ENCODE results near the gene DEFB127. TPM values are rescaled to one million over a fixed set of nuclear protein-coding genes. Genes with fewer than 3 reads are reported as not detected.
"Not testable (repeated sequence)": the region's sequence is repeated elsewhere in the genome, so short reads cannot be mapped to it uniquely, and the experiment has no call there.

DEFB127 gene
- total RNA-seq = not detected

DNA sequence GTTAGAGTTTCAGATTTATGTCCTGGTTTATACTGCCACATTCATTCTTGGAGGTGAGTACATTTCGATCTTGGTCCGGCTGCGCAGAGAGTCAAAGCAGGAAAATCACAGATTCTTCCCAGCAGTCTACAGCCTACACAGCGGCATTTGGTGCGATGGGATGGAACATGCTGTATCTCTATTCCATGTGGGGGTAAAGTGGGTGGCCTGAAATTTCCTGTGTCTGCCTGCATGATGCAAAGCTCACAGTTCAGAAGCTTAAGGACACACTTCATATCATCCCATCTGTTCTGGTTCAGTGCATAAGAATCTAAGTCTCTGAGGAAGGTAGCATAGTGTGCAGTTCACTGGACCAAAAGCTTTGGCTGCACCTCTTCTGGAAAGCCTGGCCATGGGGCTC lies at the start of gene DEFB127:
Gene DEFB127, plus strand, starts transcription at position 301 of the 400 bp plus-strand sequence. Its CDS starts 91 bp downstream, at position 392.
- Histone ChIP-seq H3K4me1 (ENCODE audit: insufficient read depth, low read length) (no peaks in the 10 kb centered on the region), H3K27me3 (ENCODE audit: insufficient read depth, low read length) (peaks cover 3% of the 10 kb centered on the region), H3K4me3 (ENCODE audit: low read length) (no peak within 1 kb of the TSS), H3K9me3 (ENCODE audit: low read depth, low read length) (no peaks in the 10 kb centered on the region)

DNA sequence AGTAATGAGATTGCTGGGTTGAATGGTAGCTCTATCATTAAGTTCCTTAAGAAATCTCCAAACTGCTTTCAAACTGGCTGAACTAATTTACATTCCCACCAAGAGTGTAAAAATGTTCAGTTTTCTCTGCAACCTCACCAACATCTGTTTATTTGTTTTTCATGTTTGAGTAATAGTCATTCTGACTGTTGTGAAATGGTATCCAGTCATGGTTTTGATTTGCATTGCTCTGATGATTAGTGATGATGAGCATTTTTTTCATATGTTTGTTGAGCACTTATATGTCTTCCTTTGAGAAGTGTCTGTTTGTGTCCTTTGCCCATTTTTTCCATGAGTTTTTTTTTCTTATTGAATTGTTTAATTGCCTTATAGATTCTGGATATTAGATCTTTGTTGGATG lies 44.9 kb upstream of the DEFB127 start:
- Histone ChIP-seq H3K9me3 (ENCODE audit: low read depth, low read length) (no peaks in the 10 kb centered on the region), H3K4me3 (ENCODE audit: low read length) (no peak overlapping the region), H3K4me1 (ENCODE audit: insufficient read depth, low read length) (no peaks in the 10 kb centered on the region), H3K27me3 (ENCODE audit: insufficient read depth, low read length) (peaks cover 17% of the 10 kb centered on the region)

DNA sequence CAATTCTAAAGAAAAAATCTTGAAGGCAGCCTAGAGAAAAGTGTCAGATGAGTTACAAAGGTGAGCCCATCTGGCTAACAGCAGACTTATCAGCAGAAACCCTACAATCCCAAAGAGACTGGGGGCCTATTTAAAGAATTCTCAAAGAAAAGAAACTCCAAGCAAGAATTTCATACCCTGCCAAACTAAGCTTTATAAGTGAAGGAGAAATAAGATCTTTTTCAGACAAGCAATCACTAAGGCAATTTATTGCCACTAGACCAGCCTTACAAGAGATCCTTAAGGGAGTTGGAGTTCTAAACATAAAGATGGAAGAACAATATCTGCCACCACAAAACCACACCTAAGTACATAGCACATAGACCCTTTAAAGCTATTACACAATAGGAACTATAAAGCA lies 39.7 kb upstream of the DEFB127 start:
- Histone ChIP-seq H3K27me3 (ENCODE audit: insufficient read depth, low read length) (peaks cover 28% of the 10 kb centered on the region), H3K4me1 (ENCODE audit: insufficient read depth, low read length) (no peaks in the 10 kb centered on the region), H3K4me3 (ENCODE audit: low read length) (no peak overlapping the region), H3K9me3 (ENCODE audit: low read depth, low read length) (no peaks in the 10 kb centered on the region)

GRCh38 chr20:129786-130323 lies 27.4 kb upstream of the DEFB127 start:
- not testable (repeated sequence) for H3K4me3 ChIP-seq (ENCODE audit: low read length); H3K27me3 ChIP-seq (ENCODE audit: insufficient read depth, low read length); H3K9me3 ChIP-seq (ENCODE audit: low read depth, low read length); H3K4me1 ChIP-seq (ENCODE audit: insufficient read depth, low read length)

DNA sequence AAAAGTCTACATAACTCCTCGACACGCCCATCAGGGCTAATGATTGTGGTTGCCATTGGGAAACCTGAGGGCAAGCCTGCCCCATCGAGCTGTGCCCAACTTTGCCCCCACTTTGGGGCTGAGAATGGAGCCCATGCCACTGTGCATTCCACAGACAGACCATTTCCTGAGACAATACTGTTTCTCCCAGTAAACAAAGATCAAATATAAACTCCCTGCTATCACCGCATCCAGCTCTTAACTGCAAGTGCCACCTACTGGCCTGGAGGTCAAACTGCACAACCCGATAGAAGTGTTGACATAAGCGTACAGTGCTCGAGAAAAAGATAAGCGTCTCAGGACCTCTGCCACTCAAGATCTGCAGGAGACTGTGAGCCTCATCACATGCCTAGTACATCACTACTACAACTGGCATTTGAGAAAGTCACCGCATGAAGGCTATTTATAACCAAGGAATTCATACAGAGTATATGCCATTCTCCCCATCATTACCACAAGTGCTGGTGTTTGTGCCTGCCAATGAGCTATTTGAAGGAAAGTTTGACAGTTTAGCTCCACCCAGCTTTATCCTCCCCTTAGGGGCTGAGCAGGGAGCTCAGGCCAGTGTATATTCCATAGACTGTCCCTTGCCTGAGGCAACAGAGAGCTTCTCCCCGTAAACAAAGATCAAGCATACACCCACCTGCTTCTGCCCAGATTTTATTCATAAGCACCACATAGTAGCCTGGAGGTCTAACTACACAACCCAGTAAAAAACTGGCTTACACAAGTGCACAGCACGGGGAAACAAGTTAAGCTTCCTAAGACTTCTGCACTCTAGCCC lies 19.4 kb upstream of the DEFB127 start:
- Histone ChIP-seq H3K9me3 (ENCODE audit: low read depth, low read length) (no peaks in the 10 kb centered on the region), H3K27me3 (ENCODE audit: insufficient read depth, low read length) (peaks cover 18% of the 10 kb centered on the region)

DNA sequence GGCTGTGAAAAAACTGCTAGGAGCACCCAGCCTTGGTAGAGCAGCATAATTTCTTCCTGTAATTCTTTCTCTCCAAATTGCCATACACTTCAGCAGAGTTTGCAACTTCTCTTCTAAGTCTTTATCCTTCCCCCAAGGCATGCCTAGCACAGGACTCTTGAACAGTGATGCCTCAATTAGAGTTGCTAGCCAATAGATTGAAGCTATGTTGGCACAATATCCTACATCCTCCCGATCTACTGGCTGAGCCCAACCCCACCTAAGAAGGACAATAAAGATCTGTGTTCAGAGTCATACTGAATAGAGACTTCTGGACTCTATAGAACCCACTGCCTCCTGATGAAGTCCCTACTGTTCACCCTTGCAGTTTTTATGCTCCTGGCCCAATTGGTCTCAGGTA lies 15.0 kb upstream of the DEFB127 start, which contains the start of gene DEFB126:
Gene DEFB126, plus strand, starts transcription at position 301 of the 400 bp plus-strand sequence. Its CDS starts 39 bp downstream, at position 340.
- H3K9me3 ChIP-seq (ENCODE audit: low read depth, low read length) = no peaks in the 10 kb centered on the region

More for the DNA sequence above, 19.4 kb upstream of the DEFB127 start:
- Histone ChIP-seq H3K4me1 (ENCODE audit: insufficient read depth, low read length) (no peaks in the 10 kb centered on the region), H3K4me3 (ENCODE audit: low read length) (no peak overlapping the region)

GRCh38 chr20:145877-146276 lies 11.4 kb upstream of the DEFB127 start:
- H3K9me3 ChIP-seq (ENCODE audit: low read depth, low read length) = no peaks in the 10 kb centered on the region
- peaks cover 27% of the 10 kb centered on the region for H3K27me3 ChIP-seq (ENCODE audit: insufficient read depth, low read length)

More for the DNA sequence above, 15.0 kb upstream of the DEFB127 start, which contains the start of gene DEFB126:
- H3K4me3 ChIP-seq (ENCODE audit: low read length) = no peak within 1 kb of the TSS
- H3K27me3 ChIP-seq (ENCODE audit: insufficient read depth, low read length) = peaks cover 25% of the 10 kb centered on the region
- no peaks in the 10 kb centered on the region for H3K4me1 ChIP-seq (ENCODE audit: insufficient read depth, low read length)

DNA sequence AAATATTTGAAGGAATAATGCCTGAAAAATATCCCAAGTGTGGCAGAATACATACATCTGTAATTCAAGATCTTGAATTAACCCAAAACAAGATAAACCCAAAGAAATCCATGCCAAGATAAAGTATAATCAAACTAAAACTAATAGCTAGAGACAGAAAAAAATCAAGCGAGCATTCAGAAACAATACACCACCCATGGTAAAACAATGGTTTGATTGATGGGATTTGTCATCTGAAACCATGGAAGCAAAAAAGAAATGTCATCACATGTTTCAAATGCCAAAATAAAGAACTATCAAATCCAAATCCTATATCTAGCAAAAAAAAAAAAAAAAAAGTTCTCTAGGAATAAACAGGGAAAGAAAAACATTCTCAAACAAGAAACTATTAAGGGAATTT lies 5.1 kb upstream of the DEFB127 start:
- no peak overlapping the region for H3K4me3 ChIP-seq (ENCODE audit: low read length)
- peaks cover 8% of the 10 kb centered on the region for H3K27me3 ChIP-seq (ENCODE audit: insufficient read depth, low read length)
- no peaks in the 10 kb centered on the region for H3K9me3 ChIP-seq (ENCODE audit: low read depth, low read length)
- no peaks in the 10 kb centered on the region for H3K4me1 ChIP-seq (ENCODE audit: insufficient read depth, low read length)

More at GRCh38 chr20:145877-146276, 11.4 kb upstream of the DEFB127 start:
- Histone ChIP-seq H3K4me3 (ENCODE audit: low read length) (no peak overlapping the region), H3K4me1 (ENCODE audit: insufficient read depth, low read length) (no peaks in the 10 kb centered on the region)

DNA sequence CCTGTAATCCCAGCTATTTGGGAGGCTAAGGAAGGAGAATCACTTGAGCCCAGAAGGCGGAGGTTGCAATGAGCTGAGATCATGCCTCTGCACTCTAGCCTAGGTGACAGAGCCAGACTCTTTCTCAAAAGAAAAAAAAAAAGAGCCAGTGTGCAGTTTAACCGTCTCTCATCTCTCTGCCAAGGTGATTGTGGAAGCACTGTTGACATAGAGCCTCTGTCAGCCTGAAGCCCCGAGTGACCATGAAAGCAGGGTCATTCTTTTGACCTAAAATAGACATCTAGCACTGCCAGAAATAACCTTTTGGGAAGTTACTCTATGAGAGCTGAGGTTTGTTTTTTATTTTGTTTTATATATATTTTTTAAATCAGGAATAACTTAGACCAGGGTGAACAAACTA lies 7.4 kb downstream of the DEFB127 start:
- Histone ChIP-seq H3K4me1 (ENCODE audit: insufficient read depth, low read length) (no peaks in the 10 kb centered on the region), H3K9me3 (ENCODE audit: low read depth, low read length) (no peaks in the 10 kb centered on the region), H3K4me3 (ENCODE audit: low read length) (no peak overlapping the region), H3K27me3 (ENCODE audit: insufficient read depth, low read length) (peaks cover 14% of the 10 kb centered on the region)

GRCh38 chr20:168876-169275 lies 11.6 kb downstream of the DEFB127 start:
- Histone ChIP-seq H3K27me3 (ENCODE audit: insufficient read depth, low read length) (peaks cover 11% of the 10 kb centered on the region), H3K4me1 (ENCODE audit: insufficient read depth, low read length) (no peaks in the 10 kb centered on the region), H3K4me3 (ENCODE audit: low read length) (no peak overlapping the region), H3K9me3 (ENCODE audit: low read depth, low read length) (no peaks in the 10 kb centered on the region)

- H3K9me3 ChIP-seq (ENCODE audit: low read depth, low read length) = peaks cover 9% of the 10 kb centered on the region
- H3K4me3 ChIP-seq (ENCODE audit: low read length) = no peak overlapping the region
- no peaks in the 10 kb centered on the region for H3K4me1 ChIP-seq (ENCODE audit: insufficient read depth, low read length)
- H3K27me3 ChIP-seq (ENCODE audit: insufficient read depth, low read length) = peaks cover 33% of the 10 kb centered on the region
These were observed 27.0 kb downstream of the DEFB127 start for GRCh38 chr20:184288-184687.

DNA sequence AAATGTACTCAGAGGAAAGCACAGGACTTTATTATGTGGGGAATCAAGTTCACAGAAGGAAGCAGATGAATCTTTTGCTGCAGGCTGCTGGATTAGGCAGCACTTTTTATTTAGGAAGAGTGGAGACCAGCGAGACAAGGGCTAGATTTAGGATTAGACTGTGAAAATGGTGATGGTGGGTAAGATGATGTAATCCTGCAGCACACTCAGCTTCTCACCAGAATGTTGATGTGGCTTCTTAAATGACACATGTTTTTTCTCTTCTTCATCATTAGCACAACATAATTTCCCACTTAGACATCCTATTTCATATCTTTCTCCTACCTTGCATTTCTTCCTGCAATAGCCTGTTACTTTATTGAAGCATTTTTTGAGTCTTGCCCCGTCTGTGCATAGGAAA lies 30.5 kb downstream of the DEFB127 start:
- H3K4me3 ChIP-seq (ENCODE audit: low read length) = no peak overlapping the region
- peaks cover 9% of the 10 kb centered on the region for H3K9me3 ChIP-seq (ENCODE audit: low read depth, low read length)
- H3K27me3 ChIP-seq (ENCODE audit: insufficient read depth, low read length) = peaks cover 21% of the 10 kb centered on the region

DNA sequence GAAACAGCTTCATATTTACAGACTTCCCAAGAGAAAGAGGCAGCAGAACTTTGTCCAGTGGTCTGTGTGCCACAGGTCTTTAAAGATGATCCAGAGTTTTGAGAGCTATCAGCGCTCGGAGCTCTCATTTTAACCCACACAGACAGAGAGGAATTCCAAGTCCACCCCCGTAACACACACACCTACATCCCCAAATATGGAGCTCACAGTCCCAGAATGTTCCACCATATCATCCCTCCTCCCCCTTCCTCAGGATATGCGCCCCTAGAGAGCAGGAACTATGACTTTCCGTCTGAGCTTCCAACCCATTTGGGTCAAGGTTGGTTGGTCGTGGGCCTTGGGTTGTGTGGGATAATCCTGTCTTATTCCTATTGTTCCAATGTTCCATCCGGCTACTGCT lies 32.4 kb downstream of the DEFB127 start, which contains the start of gene DEFB128:
Gene DEFB128, minus strand, starts transcription at position 101 of the 400 bp plus-strand sequence. Its CDS starts 88 bp downstream, at position 13.
- H3K4me3 ChIP-seq (ENCODE audit: low read length) = no peak within 1 kb of the TSS
- no peaks in the 10 kb centered on the region for H3K4me1 ChIP-seq (ENCODE audit: insufficient read depth, low read length)
- peaks cover 5% of the 10 kb centered on the region for H3K27me3 ChIP-seq (ENCODE audit: insufficient read depth, low read length)
- H3K9me3 ChIP-seq (ENCODE audit: low read depth, low read length) = peaks cover 3% of the 10 kb centered on the region

More for the DNA sequence above, 30.5 kb downstream of the DEFB127 start:
- H3K4me1 ChIP-seq (ENCODE audit: insufficient read depth, low read length) = no peaks in the 10 kb centered on the region

- no peaks in the 10 kb centered on the region for H3K9me3 ChIP-seq (ENCODE audit: low read depth, low read length)
- no peaks in the 10 kb centered on the region for H3K4me1 ChIP-seq (ENCODE audit: insufficient read depth, low read length)
- no peak overlapping the region for H3K4me3 ChIP-seq (ENCODE audit: low read length)
- H3K27me3 ChIP-seq (ENCODE audit: insufficient read depth, low read length) = peaks cover 4% of the 10 kb centered on the region
These were observed 41.0 kb downstream of the DEFB127 start for GRCh38 chr20:198225-198624.

DNA sequence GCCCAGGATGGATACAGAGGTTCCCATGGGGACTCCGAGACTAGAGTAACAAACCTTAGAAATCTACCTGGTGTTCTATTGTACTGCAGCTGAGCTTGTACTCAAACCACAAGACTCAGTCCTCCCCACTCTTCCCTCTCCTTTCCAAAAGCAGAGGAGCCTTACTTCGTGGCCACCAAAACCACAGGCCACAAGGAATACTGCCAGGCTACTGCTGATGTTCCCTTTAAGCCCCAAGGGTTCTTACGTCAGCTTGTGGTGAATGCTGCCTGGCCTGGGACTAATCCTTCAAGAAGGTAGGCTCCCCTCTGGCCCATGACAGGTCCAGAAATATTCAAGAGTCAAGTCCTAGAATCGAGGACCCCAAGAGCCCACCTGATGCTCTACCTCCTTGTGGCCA lies 42.7 kb downstream of the DEFB127 start:
- H3K9me3 ChIP-seq (ENCODE audit: low read depth, low read length) = no peaks in the 10 kb centered on the region
- H3K4me3 ChIP-seq (ENCODE audit: low read length) = no peak overlapping the region
- H3K27me3 ChIP-seq (ENCODE audit: insufficient read depth, low read length) = peaks cover 4% of the 10 kb centered on the region
- no peaks in the 10 kb centered on the region for H3K4me1 ChIP-seq (ENCODE audit: insufficient read depth, low read length)

Data from mononuclear cell (primary cell).